ENCODE measurements around the gene NSG1.

DNA sequence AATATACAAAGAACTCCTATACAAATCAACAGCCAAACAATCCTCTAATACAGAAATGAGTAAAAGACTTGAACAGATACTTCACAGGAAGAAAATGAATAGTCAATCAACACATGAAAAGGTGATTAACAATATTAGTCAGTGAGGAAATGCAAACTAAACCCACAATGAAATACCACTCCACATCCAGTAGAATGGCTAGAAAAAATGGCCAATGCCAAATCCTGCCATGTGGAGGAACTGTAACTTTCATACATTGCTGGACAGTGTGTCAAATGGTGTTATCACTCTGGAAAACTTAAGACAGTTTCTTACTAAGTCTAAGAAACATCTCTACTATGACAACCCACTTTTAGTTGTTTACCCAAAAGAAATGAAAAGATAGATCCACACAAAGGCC is 59.5 kb downstream of the NSG1 start:
- TF ChIP-seq POLR2A (IDR thresholded peaks at IDR 0.05) (no peak), POLR2AphosphoS5 (IDR thresholded peaks at IDR 0.05) (no peak), EP300 (IDR thresholded peaks at IDR 0.05) (no peak)
- TF ChIP-seq, protein P1, sequence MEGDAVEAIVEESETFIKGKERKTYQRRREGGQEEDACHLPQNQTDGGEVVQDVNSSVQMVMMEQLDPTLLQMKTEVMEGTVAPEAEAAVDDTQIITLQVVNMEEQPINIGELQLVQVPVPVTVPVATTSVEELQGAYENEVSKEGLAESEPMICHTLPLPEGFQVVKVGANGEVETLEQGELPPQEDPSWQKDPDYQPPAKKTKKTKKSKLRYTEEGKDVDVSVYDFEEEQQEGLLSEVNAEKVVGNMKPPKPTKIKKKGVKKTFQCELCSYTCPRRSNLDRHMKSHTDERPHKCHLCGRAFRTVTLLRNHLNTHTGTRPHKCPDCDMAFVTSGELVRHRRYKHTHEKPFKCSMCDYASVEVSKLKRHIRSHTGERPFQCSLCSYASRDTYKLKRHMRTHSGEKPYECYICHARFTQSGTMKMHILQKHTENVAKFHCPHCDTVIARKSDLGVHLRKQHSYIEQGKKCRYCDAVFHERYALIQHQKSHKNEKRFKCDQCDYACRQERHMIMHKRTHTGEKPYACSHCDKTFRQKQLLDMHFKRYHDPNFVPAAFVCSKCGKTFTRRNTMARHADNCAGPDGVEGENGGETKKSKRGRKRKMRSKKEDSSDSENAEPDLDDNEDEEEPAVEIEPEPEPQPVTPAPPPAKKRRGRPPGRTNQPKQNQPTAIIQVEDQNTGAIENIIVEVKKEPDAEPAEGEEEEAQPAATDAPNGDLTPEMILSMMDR (IDR thresholded peaks at IDR 0.05): no peak
